T-helper 1 cell treated with Interleukin-12 subunit alpha and Interleukin-12 subunit beta and Interleukin-4 antibody, amounts not matched to agents 30 μg/mL and 1 μg/mL, for 36 hours (primary cell): Measurements from ENCODE around the gene CNGA1.
"Not testable (repeated sequence)": the region's sequence is repeated elsewhere in the genome, so short reads cannot be mapped to it uniquely, and the experiment has no call there.

Experiments used
- H3K27ac Mint-ChIP-seq: one replicate; pipeline ENCODE4 v1.8.0; 2021; ENCODE audit warnings: mild to moderate bottlenecking, mixed read lengths
- H3K27me3 Mint-ChIP-seq: one replicate; pipeline ENCODE4 v1.8.0; 2021; ENCODE audit warnings: low read depth, mixed read lengths
- H3K36me3 Mint-ChIP-seq: one replicate; pipeline ENCODE4 v1.8.0; 2021; ENCODE audit warnings: low read depth, mixed read lengths
- H3K4me1 Mint-ChIP-seq: one replicate; pipeline ENCODE4 v1.8.0; 2021; ENCODE audit warnings: low read depth, mixed read lengths
- H3K4me3 Mint-ChIP-seq: one replicate; pipeline ENCODE4 v1.8.0; 2021; ENCODE audit warnings: mild to moderate bottlenecking, moderate library complexity, mixed read lengths
- H3K9me3 Mint-ChIP-seq: one replicate; pipeline ENCODE4 v1.8.0; 2021; ENCODE audit warnings: mixed read lengths

CNGA1 gene

DNA sequence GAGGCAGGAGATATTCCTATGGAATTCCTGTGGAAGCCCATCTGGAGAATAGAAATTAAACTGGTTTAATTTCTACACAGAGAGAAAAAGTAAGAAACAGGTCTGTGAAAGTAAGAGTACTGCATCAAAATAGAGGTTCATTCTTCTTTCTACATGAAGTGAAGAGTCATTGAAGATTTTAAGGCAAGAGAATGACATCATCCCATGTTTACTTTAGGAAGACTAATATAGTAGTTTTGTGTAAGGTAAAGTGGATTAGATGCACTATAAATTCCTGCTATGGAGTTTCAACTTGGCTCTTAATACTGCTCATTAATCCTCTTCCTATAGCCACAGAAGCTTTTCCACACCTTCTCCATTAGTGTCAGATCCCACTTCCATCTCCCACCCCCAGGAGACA, 47.6 kb downstream of the CNGA1 start:
- no peaks in the 10 kb centered on the region for H3K9me3 Mint-ChIP-seq
- no peak overlapping the region for H3K27ac Mint-ChIP-seq
- peaks cover 5% of the 10 kb centered on the region for H3K27me3 Mint-ChIP-seq
- no peaks in the 10 kb centered on the region for H3K36me3 Mint-ChIP-seq
- no peak overlapping the region for H3K4me3 Mint-ChIP-seq
- H3K4me1 Mint-ChIP-seq: no peaks in the 10 kb centered on the region

DNA sequence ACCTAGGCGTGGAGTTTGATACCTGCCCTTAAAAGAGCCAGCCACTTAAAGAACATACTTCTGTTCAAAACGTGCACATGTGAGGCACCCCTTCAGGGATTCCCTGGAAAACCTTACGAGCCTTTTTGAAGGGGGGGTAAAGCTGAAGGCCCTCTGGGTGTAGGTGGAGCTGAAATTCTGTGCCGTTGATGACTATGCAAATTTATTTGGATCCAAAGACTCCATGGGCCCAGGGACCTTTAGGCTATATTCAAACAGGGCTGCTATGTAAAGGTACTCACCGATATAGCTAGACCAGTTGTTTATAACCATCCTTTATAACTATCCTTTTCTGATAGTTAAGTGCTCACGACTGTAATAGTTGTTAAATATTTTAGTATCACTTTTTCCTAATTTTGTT, 61.8 kb downstream of the CNGA1 start:
- Mint-ChIP-seq H3K4me1 (no peaks in the 10 kb centered on the region), H3K9me3 (no peaks in the 10 kb centered on the region), H3K4me3 (no peak overlapping the region), H3K27ac (no peak overlapping the region), H3K27me3 (no peaks in the 10 kb centered on the region), H3K36me3 (no peaks in the 10 kb centered on the region)

DNA sequence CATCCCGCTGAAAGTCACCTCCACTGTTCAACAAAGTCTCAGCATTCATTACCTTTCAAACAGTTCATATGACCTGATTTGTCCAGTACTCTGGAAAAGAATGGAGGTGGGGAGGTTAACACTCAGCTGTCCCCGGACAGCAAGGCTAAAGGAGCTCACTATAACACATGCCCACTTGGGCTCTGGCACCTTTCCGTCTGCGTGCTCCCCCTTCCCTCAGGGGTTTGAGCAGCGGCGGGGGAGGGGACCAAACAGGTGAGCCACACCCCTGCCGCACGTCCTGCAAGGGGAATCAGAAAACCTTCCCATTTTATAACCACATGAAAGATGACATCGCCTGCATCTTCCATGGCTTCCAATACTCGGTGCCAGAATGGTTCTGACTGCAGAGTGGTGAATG, 62.2 kb downstream of the CNGA1 start:
- Mint-ChIP-seq H3K4me3 (no peak overlapping the region), H3K4me1 (no peaks in the 10 kb centered on the region), H3K36me3 (no peaks in the 10 kb centered on the region), H3K27ac (no peak overlapping the region), H3K27me3 (no peaks in the 10 kb centered on the region), H3K9me3 (no peaks in the 10 kb centered on the region)

DNA sequence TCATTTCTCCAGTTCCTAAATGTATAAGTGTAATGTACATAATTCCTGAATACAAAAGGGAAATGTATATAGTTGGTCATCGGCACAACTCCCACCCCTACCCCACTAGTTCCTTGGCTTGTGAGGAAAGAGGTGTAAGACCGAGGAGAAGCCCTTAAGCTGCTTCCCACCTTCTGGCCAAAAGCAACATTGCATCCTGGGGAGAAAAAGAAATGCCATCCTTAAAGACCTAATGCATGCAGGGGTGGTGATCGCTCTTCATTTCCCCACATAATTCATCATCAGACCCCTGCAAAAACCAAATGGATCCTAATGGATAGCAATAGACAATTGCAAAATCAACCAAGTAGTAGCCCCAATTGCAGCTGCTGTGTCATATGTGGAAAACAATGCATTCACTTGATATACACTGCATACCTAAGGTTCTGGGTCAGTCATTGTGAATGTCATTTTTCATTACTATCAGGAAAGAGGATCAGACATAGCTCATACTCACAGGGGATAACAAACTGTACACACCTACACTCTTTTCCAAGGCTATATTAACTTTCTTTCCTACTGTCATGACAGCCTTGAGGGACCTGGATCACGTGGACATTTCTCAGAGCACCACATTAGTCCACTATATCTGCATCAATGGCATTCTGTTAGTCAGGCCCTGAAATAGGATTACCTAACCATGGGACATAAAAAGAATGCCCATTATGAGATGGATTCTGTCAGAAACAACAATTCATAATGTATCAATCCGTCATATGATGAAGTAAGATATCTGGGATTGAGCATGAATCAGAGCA, 70.4 kb downstream of the CNGA1 start:
- Mint-ChIP-seq H3K4me1 (no peaks in the 10 kb centered on the region), H3K36me3 (no peaks in the 10 kb centered on the region), H3K4me3 (no peak overlapping the region), H3K27ac (no peak overlapping the region), H3K9me3 (no peaks in the 10 kb centered on the region), H3K27me3 (no peaks in the 10 kb centered on the region)

DNA sequence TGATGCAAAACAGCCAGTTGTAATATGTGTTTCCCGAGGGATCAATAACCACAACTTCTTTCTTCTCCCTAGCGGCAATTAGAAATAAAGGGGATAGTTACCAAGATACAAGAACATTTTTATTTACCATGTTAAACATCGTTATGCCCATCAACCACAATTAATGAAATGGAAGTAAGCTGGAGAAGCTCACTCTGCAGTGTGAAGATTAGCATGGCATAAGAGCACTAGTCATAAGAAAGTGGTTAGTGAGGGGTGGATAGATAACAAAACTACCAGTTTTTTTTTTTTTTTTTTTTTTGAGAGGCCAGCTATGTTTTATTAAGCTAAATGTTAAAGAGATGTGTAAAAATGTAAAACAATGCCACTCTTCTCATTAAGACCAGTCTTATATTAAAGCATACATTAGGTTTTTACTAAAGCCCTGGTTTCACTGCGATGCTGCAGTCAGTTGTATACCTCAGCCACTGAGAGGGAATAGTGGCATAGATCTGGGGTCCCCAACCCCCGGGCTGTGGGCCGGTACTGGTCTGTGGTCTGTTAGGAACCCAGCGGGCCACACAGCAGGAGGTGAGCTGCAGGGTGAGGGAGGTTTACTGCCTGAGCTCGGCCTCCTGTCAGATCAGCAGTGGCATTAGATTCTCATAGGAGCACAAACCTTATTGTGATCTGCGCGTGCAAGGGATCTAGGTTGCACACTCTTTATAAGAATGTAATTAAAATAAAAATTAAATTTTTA, 74.2 kb downstream of the CNGA1 start:
- Mint-ChIP-seq H3K27ac (no peak overlapping the region), H3K9me3 (no peaks in the 10 kb centered on the region), H3K4me3 (no peak overlapping the region), H3K27me3 (peaks cover under 1% of the 10 kb centered on the region), H3K4me1 (no peaks in the 10 kb centered on the region), H3K36me3 (no peaks in the 10 kb centered on the region)

DNA sequence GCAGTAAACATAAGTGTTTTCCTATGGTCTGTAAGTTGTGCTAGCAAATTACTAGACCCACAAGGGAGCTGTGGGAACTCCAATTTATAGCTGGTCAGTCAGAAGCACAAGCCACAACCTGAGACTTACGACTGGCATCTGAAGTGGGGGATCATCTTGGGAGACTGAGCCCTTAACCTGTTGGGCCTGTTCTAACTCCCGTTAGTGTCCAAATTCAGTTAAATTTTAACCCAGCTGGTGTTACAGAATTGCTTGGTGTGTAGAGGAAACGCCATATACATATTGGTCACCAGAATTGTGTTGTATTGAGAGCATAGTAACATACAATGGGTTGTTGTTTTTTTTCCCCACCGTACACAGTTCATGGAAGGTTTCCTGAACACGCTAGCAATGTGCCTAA, 77.0 kb downstream of the CNGA1 start:
- Mint-ChIP-seq H3K27me3 (peaks cover 9% of the 10 kb centered on the region), H3K4me3 (no peak overlapping the region), H3K36me3 (no peaks in the 10 kb centered on the region), H3K4me1 (no peaks in the 10 kb centered on the region), H3K27ac (no peak overlapping the region), H3K9me3 (no peaks in the 10 kb centered on the region)

DNA sequence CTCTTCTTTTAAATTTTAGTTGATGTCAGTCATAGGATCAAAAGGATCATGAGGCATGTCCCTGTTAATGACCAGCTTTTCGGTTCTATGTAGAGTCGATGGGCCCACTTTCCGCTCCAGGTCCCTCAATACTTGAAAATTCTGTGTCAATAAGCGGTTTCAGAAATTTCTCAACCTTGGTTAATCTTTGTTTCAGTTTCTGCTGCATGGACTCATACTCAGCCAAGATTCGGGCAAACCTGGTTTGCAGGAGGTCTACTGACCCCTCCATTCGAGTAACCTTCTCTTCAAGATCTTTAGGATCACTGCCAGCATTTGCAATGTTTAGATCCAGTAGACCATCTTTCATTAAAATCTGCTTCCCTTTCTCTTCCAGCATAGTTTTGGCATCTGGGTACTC, 80.1 kb downstream of the CNGA1 start:
- Mint-ChIP-seq H3K9me3 (no peaks in the 10 kb centered on the region), H3K27me3 (peaks cover 9% of the 10 kb centered on the region), H3K27ac (no peak overlapping the region), H3K36me3 (no peaks in the 10 kb centered on the region), H3K4me1 (no peaks in the 10 kb centered on the region), H3K4me3 (no peak overlapping the region)

DNA sequence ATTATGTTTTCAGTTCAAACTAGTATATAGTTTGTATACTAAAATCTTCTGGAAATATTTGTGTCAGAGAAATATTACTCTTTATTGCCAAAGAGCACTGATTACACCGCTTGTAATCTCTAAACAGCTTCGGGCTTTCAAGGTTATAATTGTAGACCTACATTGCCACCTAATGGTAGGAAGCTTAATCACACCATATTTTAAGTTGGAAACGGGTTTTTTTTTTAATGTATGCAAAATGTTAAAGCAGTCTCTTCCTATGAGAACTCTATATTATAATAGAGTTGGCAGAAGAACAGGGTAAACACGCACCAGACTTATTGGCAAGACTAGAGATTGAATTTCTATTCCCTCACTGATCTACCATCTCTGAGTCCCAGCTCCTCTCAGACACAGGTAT, 82.6 kb downstream of the CNGA1 start:
- no peaks in the 10 kb centered on the region for H3K9me3 Mint-ChIP-seq
- no peak overlapping the region for H3K27ac Mint-ChIP-seq
- H3K27me3 Mint-ChIP-seq: peaks cover 12% of the 10 kb centered on the region
- no peaks in the 10 kb centered on the region for H3K4me1 Mint-ChIP-seq
- H3K4me3 Mint-ChIP-seq: no peak overlapping the region
- H3K36me3 Mint-ChIP-seq: no peaks in the 10 kb centered on the region

DNA sequence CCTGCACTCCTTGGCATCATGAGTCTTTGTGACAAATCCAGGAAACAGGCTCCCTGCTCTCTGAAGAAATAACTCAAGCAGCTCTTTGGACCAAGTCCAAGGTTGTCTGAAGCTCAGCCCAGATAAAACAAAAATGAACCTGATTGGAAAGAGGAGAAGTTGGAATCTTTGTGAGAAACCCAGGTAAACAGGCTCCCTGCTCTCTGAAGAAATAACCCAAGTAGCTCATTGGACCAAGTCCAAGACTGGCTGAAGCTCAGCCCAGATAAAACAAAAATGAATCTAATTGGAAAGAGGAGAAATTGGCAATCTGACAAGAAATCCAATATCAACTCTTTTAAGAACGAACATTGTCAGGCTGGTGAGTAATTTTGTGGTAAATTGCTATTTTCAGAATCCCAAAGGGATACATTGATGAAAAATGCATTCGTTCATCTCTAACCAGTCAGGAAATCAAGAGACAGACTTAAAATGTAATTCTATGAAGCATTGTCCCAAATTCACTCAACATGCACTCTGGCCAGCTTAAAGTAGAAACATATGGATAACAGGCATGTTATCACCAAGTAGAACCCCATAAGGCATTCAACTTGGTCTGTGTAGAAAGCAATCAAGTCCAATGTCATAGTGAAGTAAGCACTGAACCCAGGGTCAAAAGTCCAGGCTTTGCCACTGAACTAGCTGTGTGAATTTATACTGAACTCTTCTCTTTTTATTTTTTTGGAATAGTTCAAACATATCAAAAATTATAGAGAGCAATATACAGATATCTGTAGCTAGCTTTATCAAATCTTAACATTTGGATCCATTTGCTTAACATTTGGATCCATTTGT, 85.3 kb downstream of the CNGA1 start:
- no peaks in the 10 kb centered on the region for H3K9me3 Mint-ChIP-seq
- H3K4me1 Mint-ChIP-seq: peaks cover 5% of the 10 kb centered on the region
- H3K36me3 Mint-ChIP-seq: no peaks in the 10 kb centered on the region
- peaks cover 17% of the 10 kb centered on the region for H3K27me3 Mint-ChIP-seq
- no peak overlapping the region for H3K4me3 Mint-ChIP-seq
- no peak overlapping the region for H3K27ac Mint-ChIP-seq

DNA sequence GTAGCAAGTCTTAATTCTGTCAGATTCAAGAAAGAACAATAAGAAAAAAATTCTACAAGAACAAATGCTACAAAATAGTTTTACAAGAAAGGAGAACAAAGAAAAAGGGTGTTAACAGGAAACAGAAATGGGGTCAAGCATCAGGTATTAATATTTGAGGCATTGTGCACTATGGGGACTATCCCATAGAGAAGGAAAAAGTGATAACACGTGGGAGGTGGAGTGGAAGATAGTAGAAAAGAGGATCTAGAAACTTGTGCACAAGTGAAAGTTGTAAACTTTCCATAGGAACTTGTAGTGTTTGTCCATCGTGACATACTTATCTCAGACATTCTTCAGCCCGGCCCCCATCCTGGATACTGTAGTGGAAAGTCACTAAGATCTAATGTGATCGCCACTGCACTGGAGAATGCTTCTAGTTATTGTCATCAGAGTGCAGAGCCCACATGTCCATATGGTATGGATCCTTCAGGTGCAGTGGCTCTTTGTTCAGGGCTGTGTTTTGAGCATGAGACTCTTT, 86.7 kb downstream of the CNGA1 start:
- Mint-ChIP-seq H3K4me3 (no peak overlapping the region), H3K36me3 (no peaks in the 10 kb centered on the region), H3K9me3 (no peaks in the 10 kb centered on the region), H3K27ac (no peak overlapping the region), H3K27me3 (peaks cover 22% of the 10 kb centered on the region), H3K4me1 (peaks cover 5% of the 10 kb centered on the region)

DNA sequence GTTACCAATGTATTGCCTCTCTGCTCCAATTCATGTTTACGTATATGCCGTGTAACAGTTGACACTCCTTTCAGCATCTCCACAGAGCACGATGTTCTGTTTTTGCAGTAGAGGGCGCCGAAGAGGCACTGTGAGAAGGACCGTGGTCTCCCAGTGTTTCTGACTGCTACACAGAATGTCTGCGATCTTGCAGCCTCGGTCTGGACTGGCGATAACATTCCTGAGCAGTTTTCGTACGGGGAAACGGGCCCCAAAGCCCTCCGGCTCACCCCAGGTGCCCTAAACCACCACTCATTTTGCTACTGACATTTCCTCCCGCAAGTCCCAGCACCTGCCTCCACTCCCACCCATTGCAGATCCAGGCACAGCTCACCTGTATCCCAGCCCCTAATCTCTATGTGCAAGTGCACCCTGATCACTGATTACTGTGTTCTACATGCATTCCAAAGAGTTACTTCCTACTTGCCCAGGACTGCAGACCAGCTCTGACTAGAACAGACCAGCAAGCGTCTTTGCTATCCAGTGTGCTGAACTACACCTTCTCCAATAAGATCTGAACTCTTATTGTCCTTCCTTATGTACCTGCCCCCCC, 89.7 kb downstream of the CNGA1 start:
- Mint-ChIP-seq H3K4me3 (peak overlapping the region; percentile 15), H3K36me3 (no peaks in the 10 kb centered on the region), H3K27ac (no peak overlapping the region), H3K27me3 (peaks cover 23% of the 10 kb centered on the region), H3K4me1 (peaks cover 5% of the 10 kb centered on the region), H3K9me3 (no peaks in the 10 kb centered on the region)

DNA sequence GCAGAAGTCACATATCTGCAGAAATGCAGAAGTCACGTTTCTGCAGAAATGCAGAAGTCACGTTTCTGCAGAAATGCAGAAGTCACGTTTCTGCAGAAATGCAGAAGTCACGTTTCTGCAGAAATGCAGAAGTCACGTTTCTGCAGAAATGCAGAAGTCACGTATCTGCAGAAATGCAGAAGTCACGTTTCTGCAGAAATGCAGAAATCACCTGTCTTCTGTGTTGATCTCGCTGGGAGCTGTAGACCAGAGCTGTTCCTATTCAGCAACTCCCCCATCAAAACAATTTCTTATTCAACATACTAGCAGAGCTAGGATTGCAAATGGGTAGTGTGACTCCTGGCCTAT, 93.2 kb downstream of the CNGA1 start:
- not testable (repeated sequence) for H3K36me3 Mint-ChIP-seq, H3K9me3 Mint-ChIP-seq, H3K4me3 Mint-ChIP-seq, H3K27ac Mint-ChIP-seq, H3K4me1 Mint-ChIP-seq
- peaks cover 30% of the 10 kb centered on the region for H3K27me3 Mint-ChIP-seq

DNA sequence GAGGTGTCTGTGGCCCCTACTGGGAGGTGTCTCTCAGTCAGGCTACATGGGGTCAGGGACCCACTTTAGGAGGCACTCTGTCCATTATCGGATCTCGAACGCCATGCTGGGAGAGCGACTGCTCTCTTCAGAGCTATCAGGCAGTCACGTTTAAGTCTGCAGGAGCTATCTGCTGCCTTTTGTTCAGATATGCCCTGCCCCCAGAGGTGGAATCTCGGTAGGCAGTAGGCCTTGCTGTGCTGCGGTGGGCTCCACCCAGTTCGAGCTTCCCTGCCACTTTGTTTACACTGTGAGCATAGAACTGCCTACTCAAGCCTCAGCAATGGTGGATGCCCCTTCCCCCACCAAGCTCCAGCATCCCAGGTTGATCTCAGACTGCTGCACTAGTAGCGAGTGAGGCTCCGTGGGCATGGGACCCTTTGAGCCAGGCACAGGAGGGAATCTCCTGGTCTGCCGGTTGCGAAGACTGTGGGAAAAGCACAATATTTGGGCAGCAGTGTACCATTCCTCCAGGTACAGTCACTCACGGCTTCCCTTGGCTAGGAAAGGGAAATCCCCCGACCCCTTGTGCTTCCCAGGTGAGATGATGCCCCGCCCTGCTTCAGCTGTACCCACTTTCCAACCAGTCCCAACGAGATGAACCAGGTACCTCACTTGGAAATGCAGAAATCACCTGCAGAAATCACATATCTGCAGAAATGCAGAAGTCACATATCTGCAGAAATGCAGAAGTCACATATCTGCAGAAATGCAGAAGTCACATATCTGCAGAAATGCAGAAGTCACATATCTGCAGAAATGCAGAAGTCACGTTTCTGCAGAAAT, 93.8 kb downstream of the CNGA1 start:
- not testable (repeated sequence) for H3K4me1 Mint-ChIP-seq, H3K36me3 Mint-ChIP-seq, H3K27ac Mint-ChIP-seq, H3K4me3 Mint-ChIP-seq
- Mint-ChIP-seq H3K9me3 (peaks cover 14% of the 10 kb centered on the region), H3K27me3 (peaks cover 30% of the 10 kb centered on the region)

DNA sequence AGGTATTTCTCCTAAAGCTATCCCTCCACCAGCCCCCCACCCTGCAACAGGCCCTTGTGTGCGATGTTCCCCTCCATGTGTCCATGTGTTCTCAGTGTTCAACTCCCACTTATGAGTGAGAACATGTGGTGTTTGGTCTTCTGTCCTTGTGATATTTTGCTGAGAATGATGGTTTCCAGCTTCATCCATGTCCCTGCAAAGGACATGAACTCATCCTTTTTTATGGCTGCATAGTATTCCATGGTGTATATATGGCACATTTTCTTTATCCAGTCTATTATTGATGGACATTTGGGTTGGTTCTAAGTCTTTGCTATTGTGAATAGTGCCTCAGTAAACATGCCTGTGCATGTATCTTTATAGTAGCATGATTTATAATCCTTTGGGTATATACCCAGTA, 99.3 kb downstream of the CNGA1 start:
- peaks cover 15% of the 10 kb centered on the region for H3K9me3 Mint-ChIP-seq
- peaks cover 16% of the 10 kb centered on the region for H3K27me3 Mint-ChIP-seq
- H3K4me1 Mint-ChIP-seq: peaks cover 16% of the 10 kb centered on the region
- H3K4me3 Mint-ChIP-seq, H3K27ac Mint-ChIP-seq, H3K36me3 Mint-ChIP-seq: not testable (repeated sequence)
